ENCODE data around the gene ENTPD6.

- no peak for TF ChIP-seq POLR2A (IDR thresholded peaks at IDR 0.05; ENCODE audit: low read depth, low read length)
- TF ChIP-seq POLR2AphosphoS5 (IDR thresholded peaks at IDR 0.05; ENCODE audit: low read depth, low read length): no peak
- TF ChIP-seq TAF1 (IDR thresholded peaks at IDR 0.05; ENCODE audit: low read depth, low read length): no peak
Observed at GRCh38 chr20:25253606-25254275, 58.2 kb downstream of the ENTPD6 start.
